GM12875 (cell line): Measurements from ENCODE around the gene SMAD4.
"Not testable (repeated sequence)": the region's sequence is repeated elsewhere in the genome, so short reads cannot be mapped to it uniquely, and the experiment has no call there.

Experiments used
- H3K4me3 ChIP-seq: one replicate; pipeline ENCODE4 v1.5.1; 2011; ENCODE audit warnings: low read depth, low read length, control low read depth
- CTCF ChIP-seq: IDR thresholded peaks from 2 replicates; pipeline ENCODE4 v1.5.1; 2011; ENCODE audit warnings: low read depth, mild to moderate bottlenecking, control low read depth, inconsistent platforms, low read length, moderate library complexity, borderline replicate concordance; ENCODE audit not compliant: insufficient read depth

Gene SMAD4

DNA sequence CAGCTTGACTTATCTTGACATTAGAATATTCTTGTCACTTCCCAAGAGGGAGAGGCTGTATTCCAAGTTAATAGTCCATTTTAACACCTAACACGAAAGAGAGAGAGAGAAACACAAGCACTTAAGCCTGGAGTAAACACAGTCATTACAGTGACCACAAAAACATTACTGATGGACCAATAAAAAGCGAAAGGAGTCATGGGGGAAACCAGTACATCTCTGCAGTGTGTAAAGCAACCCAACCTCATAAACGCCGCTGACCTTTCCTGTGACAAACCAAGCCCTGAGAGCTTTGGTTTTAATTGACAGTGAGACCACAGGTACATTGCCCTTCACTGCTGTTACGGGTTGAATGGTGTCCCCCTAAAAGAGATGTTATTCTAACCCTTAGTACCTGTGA, 78.3 kb downstream of the SMAD4 start:
- no peak overlapping the region for H3K4me3 ChIP-seq
- TF ChIP-seq CTCF: no peak

DNA sequence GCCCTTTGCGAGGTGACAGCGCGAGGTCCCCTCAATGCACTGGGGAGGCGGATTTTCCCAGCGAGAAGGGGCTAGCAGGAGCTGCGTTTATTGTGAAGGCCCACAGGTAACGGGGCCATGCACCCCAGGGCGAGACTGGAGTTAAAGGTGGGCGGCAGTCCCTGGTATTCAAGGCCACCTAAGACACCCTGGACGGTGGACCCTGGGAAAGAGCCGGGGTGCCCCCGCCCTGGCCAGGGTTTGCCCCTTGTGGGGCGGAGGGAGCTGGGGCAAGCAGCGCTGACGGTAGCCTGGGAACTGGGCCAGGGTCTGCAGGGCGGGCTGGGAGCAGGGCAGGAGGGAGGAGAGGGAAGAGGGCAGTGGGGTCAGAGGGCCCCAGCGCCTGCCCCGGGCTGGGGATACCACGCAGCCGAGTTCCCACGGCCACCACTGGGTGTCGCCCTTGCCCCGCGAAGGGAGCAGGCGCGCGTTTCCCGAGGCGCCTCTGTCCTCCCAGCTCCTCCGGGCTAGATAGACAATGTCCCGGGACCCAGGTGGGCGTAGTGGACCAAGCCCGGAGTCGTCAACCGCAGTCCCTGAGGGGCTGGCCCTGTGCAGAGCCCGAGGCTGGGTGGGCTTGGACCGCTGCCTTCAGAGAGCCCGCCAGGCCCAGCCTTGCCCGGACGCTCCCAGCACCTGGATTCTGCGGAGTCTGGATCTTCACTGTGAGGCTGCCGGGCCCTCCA, 80.2 kb downstream of the SMAD4 start:
- H3K4me3 ChIP-seq: no peak overlapping the region
- peak; percentile 97 for TF ChIP-seq CTCF

GRCh38 chr18:51111633-51112355, 81.8 kb downstream of the SMAD4 start:
- not testable (repeated sequence) for H3K4me3 ChIP-seq

DNA sequence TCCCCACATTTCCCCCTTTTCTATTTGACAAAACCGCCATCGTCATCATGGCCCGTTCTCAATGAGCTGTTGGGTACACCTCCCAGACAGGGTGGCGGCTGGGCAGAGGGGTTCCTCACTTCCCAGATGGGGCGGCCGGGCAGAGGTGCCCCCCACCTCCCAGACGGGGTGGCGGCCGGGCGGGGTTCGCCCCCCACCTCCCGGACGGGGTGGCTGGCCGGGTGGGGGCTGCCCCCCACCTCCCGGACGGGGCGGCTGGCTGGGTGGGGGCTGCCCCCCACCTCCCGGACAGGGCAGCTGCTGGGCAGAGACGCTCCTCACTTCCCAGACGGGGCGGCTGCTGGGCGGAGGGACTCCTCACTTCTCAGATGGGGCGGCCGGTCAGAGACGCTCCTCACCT, 87.0 kb downstream of the SMAD4 start:
- H3K4me3 ChIP-seq: not testable (repeated sequence)

DNA sequence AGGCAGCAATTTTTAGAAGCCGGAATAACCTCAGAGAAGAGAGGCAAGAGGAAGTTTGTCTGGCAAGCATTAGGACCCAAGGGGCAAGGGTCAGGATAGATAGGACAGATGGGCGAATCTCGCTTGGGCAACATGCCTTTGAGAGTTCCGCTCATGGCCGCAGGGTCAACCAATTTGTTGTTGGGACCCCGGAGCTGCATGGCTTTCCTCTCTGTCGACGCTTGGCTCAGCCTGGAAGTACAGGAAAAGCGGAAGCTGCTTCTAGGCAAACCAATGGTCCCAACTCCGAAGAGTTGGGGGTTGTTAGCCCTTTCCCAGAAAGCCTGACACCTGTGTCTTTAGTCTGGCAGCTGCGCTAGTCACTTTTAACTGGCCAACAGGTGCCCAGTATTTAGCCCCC, 89.5 kb downstream of the SMAD4 start:
- H3K4me3 ChIP-seq: not testable (repeated sequence)

- not testable (repeated sequence) for H3K4me3 ChIP-seq
Observed at GRCh38 chr18:51119976-51120375, 90.0 kb downstream of the SMAD4 start.

DNA sequence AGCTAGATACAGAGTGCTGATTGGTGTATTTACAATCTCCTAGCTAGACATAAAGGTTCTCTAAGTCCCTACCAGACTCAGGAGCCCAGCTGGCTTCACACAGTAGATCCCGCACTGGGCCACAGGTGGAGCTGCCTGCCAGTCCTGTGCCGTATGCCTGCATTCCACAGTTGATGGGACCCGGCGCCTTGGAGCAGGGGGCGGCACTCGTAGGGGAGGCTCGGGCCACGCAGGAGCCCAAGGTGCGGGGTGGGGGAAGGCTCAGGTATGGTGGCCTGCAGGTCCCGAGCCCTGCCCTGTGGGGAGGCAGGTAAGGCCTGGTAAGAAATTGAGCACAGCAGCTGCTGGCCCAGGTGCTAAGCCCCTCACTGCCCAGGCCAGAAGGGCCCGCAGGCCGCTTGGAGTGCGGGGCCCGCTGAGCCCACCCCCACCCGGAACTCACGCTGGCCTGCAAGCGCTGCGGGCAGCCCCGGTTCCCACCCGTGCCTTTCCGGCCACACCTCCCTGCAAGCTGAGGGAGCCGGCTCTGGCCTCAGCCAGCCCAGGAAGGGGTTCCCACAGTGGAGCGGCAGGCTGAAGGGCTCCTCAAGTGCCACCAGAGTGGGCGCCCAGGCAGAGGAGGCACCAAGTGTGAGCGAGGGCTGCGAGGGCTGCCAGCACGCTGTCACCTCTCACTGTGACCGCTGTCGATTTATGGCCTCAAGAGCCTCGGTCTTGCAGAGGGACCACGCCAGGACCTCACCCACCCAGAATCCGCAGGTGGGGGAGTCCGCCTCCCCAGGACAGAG, 91.0 kb downstream of the SMAD4 start:
- no peak overlapping the region for H3K4me3 ChIP-seq
- TF ChIP-seq CTCF: no peak

- no peak for TF ChIP-seq CTCF
- H3K4me3 ChIP-seq: no peak overlapping the region
Observed at GRCh38 chr18:51121597-51121857, 91.5 kb downstream of the SMAD4 start.

DNA sequence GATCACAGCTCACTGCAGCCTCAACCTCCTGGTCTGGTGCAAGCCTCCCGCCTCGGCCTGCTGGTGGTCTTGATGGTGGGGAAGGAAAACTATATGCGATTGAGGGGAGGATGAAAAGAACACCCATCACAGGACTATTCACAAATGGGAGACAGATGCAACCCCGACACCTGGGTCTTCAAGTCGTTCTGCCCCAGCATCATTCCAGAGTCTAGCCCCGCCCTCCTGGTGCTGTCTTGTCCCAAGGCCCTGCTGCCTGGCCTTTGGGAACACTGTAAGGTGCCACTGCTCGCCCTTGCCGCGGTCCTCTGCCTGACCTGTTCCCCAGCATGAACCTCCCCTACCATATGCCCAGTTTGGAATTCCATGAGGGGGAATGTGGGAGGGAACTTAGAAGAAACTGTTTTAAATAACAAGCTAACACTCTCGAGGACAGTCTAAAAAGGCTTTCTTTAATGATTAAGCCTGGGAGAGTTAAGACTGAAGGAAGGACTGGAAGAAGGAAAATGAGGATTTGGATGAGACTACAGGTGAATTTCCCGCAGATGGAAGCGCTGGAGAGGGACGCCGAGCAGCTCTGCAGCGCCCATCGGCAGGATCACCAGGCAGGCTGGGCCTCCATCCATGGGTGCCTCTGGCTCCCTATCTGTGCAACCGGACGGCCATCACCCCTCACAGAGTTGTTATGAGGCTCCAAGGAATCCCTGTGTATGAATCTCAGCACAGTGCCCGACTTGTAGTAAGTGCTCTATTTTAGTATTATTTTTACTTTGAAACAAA, 92.4 kb downstream of the SMAD4 start:
- TF ChIP-seq CTCF: no peak
- H3K4me3 ChIP-seq: no peak overlapping the region
